SK-N-SH (cell line): Measurements from ENCODE around the gene SCAMP2. TPM values are rescaled to one million over a fixed set of nuclear protein-coding genes. Genes with fewer than 3 reads are reported as not detected.

Source experiments
- CTCF ChIA-PET: fragments of 300-600, 350-600 bp; formaldehyde crosslinking; extraction: SDS; loops from one replicate; lab custom pipeline; 2021; lab: Yijun Ruan, JAX
- POLR2A ChIA-PET: fragments of 350-600 bp; sonication (Branson Sonifier 250); formaldehyde crosslinking; extraction: SDS; loops from one replicate; lab custom pipeline; 2020; ENCODE audit warnings: antibody characterized with exemption, inconsistent platforms; lab: Yijun Ruan, JAX
- DNase-seq: peaks from one replicate; pipeline ENCODE4 v3.0.0; 2012
- H2AFZ ChIP-seq: fragments of 200-600 bp; sonication (generic); 2 replicates; pipeline ENCODE4 v1.8.1; 2016; ENCODE audit warnings: antibody characterized with exemption, mild to moderate bottlenecking, low read depth
- H3F3A ChIP-seq: fragments of 200-600 bp; sonication (generic); replicated peaks from 2 replicates; pipeline ENCODE3; 2016; ENCODE audit warnings: antibody characterized with exemption, mild to moderate bottlenecking; ENCODE audit not compliant: insufficient read depth
- H3K27ac ChIP-seq, 2 experiments: fragments of 200-500 bp in 1 of 2; fragments of 200-600 bp in 1 of 2; sonication (Bioruptor generic) in 1 of 2; sonication (generic), shearing (Covaris generic) in 1 of 2; 2 replicates each; pipeline versions ENCODE4 v1.5.1 to v1.6.1; 2014 to 2016; ENCODE audit warnings: low read depth in 2 of 2, inconsistent platforms in 1 of 2, low read length in 1 of 2, mild to moderate bottlenecking in 1 of 2, mixed read lengths in 1 of 2
- H3K27me3 ChIP-seq: fragments of 200-600 bp; sonication (generic), shearing (Covaris generic); 2 replicates; pipeline ENCODE4 v1.6.1; 2016; ENCODE audit warnings: mixed run types; ENCODE audit not compliant: insufficient read depth
- H3K36me3 ChIP-seq, 2 experiments: fragments of 200-500 bp in 1 of 2; fragments of 200-600 bp in 1 of 2; sonication (Bioruptor generic) in 1 of 2; sonication (generic) in 1 of 2; replicated peaks in 1 of 2; 2 replicates each; pipeline versions ENCODE3 to v1.5.1; 2014 to 2016; ENCODE audit warnings: low read length in 1 of 2, mild to moderate bottlenecking in 1 of 2; ENCODE audit not compliant: insufficient read depth in 2 of 2, control insufficient read depth in 1 of 2
- H3K4me1 ChIP-seq, 2 experiments: fragments of 200-500 bp in 1 of 2; fragments of 200-600 bp in 1 of 2; sonication (Bioruptor generic) in 1 of 2; sonication (generic), shearing (Covaris generic) in 1 of 2; 2 replicates each; pipeline versions ENCODE4 v1.5.1 to v1.6.1; 2014 to 2016; ENCODE audit warnings: low read depth in 1 of 2, low read length in 1 of 2, mixed run types in 1 of 2; ENCODE audit not compliant: insufficient read depth in 2 of 2, control insufficient read depth in 1 of 2
- H3K4me2 ChIP-seq: fragments of 200-600 bp; sonication (generic), shearing (Covaris generic); 2 replicates; pipeline ENCODE4 v1.6.1; 2017; ENCODE audit warnings: mixed run types
- H3K4me3 ChIP-seq, 2 experiments: fragments of 200-500 bp in 1 of 2; fragments of 200-600 bp in 1 of 2; sonication (Bioruptor generic) in 1 of 2; sonication (generic), shearing (Covaris generic) in 1 of 2; 2 replicates each; pipeline versions ENCODE4 v1.5.1 to v1.8.1; 2014 to 2016; ENCODE audit warnings: low read depth in 2 of 2, inconsistent platforms in 1 of 2, low read length in 1 of 2, mild to moderate bottlenecking in 1 of 2, mixed read lengths in 1 of 2, moderate library complexity in 1 of 2
- H3K79me2 ChIP-seq: fragments of 200-600 bp; sonication (generic); 2 replicates; pipeline ENCODE4 v1.8.1; 2017; ENCODE audit warnings: mild to moderate bottlenecking; ENCODE audit not compliant: insufficient read depth
- H3K9ac ChIP-seq: fragments of 200-600 bp; sonication (generic); 2 replicates; pipeline ENCODE4 v1.6.1; 2017; ENCODE audit warnings: mixed run types
- H3K9me2 ChIP-seq: fragments of 200-600 bp; sonication (generic); 2 replicates; pipeline ENCODE4 v1.6.1; 2017; ENCODE audit warnings: mixed run types
- H3K9me3 ChIP-seq: fragments of 200-600 bp; sonication (generic); 2 replicates; pipeline ENCODE4 v1.6.1; 2017; ENCODE audit warnings: mixed run types, mild to moderate bottlenecking, moderate library complexity
- H4K20me1 ChIP-seq: fragments of 200-600 bp; sonication (generic); 2 replicates; pipeline ENCODE4 v1.6.1; 2017; ENCODE audit warnings: mild to moderate bottlenecking, mixed run types; ENCODE audit not compliant: insufficient read depth
- ELF1 ChIP-seq: IDR thresholded peaks from 2 replicates; pipeline ENCODE4 v1.4.0; 2012
- EP300 ChIP-seq, 2 experiments: IDR thresholded peaks; 2 replicates each; pipeline versions ENCODE4 v1.4.0 to v1.6.1; 2012; ENCODE audit warnings: borderline replicate concordance in 1 of 2, low read depth in 1 of 2, low read length in 1 of 2
- FOSL2 ChIP-seq: IDR thresholded peaks from 2 replicates; pipeline ENCODE4 v1.4.0; 2012; ENCODE audit warnings: low read depth, mild to moderate bottlenecking, moderate library complexity, borderline replicate concordance
- FOXJ3 ChIP-seq: sonication (generic); formaldehyde crosslinking; IDR thresholded peaks from 2 replicates; pipeline ENCODE4 v1.5.1; 2020; ENCODE audit warnings: mild to moderate bottlenecking, missing genetic modification reagents
- MEF2A ChIP-seq: IDR thresholded peaks from 2 replicates; pipeline ENCODE4 v1.4.0; 2012; ENCODE audit warnings: low read depth, borderline replicate concordance
- MXI1 ChIP-seq: IDR thresholded peaks from 2 replicates; pipeline ENCODE4 v1.6.1; 2012; ENCODE audit warnings: mild to moderate bottlenecking, low read depth, low read length, improper control_type of control experiment
- NRF1 ChIP-seq: IDR thresholded peaks from 2 replicates; pipeline ENCODE4 v1.6.1; 2012; ENCODE audit warnings: low read depth, mild to moderate bottlenecking, low read length
- RAD21 ChIP-seq: IDR thresholded peaks from 2 replicates; pipeline ENCODE4 v1.6.1; 2012; ENCODE audit warnings: mild to moderate bottlenecking, low read length
- RCOR1 ChIP-seq: fragments of 150-350 bp; IDR thresholded peaks from 2 replicates; pipeline ENCODE4 v1.6.1; 2017; ENCODE audit warnings: antibody characterized with exemption, low read length
- RFX5 ChIP-seq: IDR thresholded peaks from 2 replicates; pipeline ENCODE4 v1.6.1; 2012; ENCODE audit warnings: mild to moderate bottlenecking, improper control_type of control experiment, low read length
- RXRA ChIP-seq: IDR thresholded peaks from 2 replicates; pipeline ENCODE4 v1.4.0; 2012; ENCODE audit warnings: low read depth, mild to moderate bottlenecking, borderline replicate concordance
- SIN3A ChIP-seq: IDR thresholded peaks from 2 replicates; pipeline ENCODE4 v1.6.1; 2012; ENCODE audit warnings: low read depth, mild to moderate bottlenecking, low read length, moderate library complexity, borderline replicate concordance
- TAF1 ChIP-seq: IDR thresholded peaks from 2 replicates; pipeline ENCODE4 v1.6.1; 2012; ENCODE audit warnings: low read depth, mild to moderate bottlenecking, low read length, moderate library complexity, borderline replicate concordance
- WGBS: methylation state at CpG from one replicate; pipeline ENCODE4 v1.1.6; 2017; ENCODE audit warnings: low lambda C conversion rate; 5-methylcytosine and 5-hydroxymethylcytosine counted together
- polyA plus RNA-seq, 3 experiments: library from polyadenylated mRNA; depleted of rRNA; stranded (reverse); fragments of >200 nt; gene quantifications; 2 replicates each; pipeline ENCODE4 v1.2.3, GENCODE V29; 2012
- TF ChIP-seq, protein P1 (sequence below): IDR thresholded peaks from 2 replicates; pipeline ENCODE4 v1.4.0; 2012; ENCODE audit warnings: low read depth
- TF ChIP-seq, protein P2 (sequence below): IDR thresholded peaks from 2 replicates; pipeline ENCODE4; 2012
- TF ChIP-seq, protein P3 (sequence below): fragments of 200-600 bp; sonication (generic); IDR thresholded peaks from 2 replicates; pipeline ENCODE4 v1.6.1; 2017; ENCODE audit warnings: antibody characterized with exemption, mild to moderate bottlenecking, moderate library complexity
- TF ChIP-seq, protein P4 (sequence below): IDR thresholded peaks from 2 replicates; pipeline ENCODE4 v1.4.0; 2012; ENCODE audit warnings: low read depth, borderline replicate concordance
- TF ChIP-seq, protein P5 (sequence below): IDR thresholded peaks from 2 replicates; pipeline ENCODE4 v1.6.1; 2012; ENCODE audit warnings: mild to moderate bottlenecking, low read depth, low read length, moderate library complexity
- TF ChIP-seq, protein P6 (sequence below): fragments of 150-350 bp; IDR thresholded peaks from 2 replicates; pipeline ENCODE4 v1.6.1; 2016; ENCODE audit warnings: mild to moderate bottlenecking, low read depth, low read length

Gene SCAMP2
- polyA plus RNA-seq, 1 of the 3 experiments (the other 2 are of a cell fraction): 88.1 TPM

DNA sequence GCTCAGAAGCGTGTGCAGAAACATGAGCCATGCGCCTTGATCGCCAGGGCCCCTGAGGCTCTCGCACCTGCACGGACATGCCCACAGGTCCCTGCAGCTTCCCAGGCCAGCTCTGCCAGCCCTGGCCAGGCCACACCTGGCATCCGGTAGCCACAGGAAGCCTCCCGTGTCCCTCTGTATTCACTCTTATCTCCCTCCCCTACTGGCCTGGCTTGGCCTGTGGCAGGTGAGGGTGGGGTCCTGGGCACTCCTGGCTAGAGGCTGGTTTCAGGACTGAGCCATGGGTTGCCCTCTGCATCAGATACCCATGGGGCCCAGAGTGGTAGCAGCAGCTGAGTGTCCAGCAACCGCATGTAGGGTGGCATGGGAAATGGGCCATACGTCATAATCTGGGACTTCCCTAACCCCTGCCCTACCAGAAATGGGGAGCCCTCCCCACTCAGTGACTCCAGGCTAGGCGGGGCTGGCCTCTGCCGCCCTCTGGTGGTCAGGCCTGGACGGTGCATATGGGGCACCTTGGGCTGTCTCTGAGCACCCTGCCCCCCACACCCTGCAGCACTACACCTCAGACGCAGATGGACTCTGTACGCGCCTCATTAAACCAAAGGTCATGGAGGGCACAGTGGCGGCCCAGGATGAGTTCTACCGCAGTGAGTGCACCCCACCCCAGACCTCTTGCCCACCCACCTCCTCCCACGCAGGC, 73.2 kb downstream of the SCAMP2 start (continued):
- peak; percentile 74 for TF ChIP-seq RAD21
- TF ChIP-seq TAF1: no peak
- no peak for TF ChIP-seq FOSL2
- no peak for TF ChIP-seq SIN3A
- TF ChIP-seq, protein P1, sequence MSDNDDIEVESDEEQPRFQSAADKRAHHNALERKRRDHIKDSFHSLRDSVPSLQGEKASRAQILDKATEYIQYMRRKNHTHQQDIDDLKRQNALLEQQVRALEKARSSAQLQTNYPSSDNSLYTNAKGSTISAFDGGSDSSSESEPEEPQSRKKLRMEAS: no peak
- no peak for TF ChIP-seq NRF1
- TF ChIP-seq, protein P2, sequence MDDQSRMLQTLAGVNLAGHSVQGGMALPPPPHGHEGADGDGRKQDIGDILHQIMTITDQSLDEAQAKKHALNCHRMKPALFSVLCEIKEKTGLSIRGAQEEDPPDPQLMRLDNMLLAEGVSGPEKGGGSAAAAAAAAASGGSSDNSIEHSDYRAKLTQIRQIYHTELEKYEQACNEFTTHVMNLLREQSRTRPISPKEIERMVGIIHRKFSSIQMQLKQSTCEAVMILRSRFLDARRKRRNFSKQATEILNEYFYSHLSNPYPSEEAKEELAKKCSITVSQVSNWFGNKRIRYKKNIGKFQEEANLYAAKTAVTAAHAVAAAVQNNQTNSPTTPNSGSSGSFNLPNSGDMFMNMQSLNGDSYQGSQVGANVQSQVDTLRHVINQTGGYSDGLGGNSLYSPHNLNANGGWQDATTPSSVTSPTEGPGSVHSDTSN: no peak
- no peak for TF ChIP-seq FOXJ3
- TF ChIP-seq MXI1: no peak
- TF ChIP-seq RXRA: no peak
- TF ChIP-seq, protein P3, sequence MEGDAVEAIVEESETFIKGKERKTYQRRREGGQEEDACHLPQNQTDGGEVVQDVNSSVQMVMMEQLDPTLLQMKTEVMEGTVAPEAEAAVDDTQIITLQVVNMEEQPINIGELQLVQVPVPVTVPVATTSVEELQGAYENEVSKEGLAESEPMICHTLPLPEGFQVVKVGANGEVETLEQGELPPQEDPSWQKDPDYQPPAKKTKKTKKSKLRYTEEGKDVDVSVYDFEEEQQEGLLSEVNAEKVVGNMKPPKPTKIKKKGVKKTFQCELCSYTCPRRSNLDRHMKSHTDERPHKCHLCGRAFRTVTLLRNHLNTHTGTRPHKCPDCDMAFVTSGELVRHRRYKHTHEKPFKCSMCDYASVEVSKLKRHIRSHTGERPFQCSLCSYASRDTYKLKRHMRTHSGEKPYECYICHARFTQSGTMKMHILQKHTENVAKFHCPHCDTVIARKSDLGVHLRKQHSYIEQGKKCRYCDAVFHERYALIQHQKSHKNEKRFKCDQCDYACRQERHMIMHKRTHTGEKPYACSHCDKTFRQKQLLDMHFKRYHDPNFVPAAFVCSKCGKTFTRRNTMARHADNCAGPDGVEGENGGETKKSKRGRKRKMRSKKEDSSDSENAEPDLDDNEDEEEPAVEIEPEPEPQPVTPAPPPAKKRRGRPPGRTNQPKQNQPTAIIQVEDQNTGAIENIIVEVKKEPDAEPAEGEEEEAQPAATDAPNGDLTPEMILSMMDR: peak; percentile 90

DNA sequence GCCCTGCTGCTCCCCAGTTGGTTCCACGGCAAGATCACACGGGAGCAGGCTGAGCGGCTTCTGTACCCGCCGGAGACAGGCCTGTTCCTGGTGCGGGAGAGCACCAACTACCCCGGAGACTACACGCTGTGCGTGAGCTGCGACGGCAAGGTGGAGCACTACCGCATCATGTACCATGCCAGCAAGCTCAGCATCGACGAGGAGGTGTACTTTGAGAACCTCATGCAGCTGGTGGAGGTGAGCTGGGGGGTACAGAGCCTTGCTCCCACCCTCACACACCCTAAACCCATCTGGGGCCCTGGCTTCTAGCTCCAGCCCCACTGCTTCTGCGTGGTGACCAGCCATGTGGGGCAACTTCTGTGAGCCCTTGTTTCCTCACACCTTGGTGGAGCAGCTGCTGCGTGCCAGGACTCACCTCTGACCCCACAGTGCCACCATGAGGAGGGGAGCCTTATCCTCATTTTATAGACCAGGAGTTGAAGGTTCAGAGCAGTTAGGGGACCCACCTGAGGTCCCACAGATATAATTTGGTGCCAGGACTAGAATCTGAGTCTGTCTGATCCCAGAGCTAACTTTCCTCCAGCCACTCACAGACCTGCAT, 73.8 kb downstream of the SCAMP2 start:
- no peak overlapping the region for H3K4me3 ChIP-seq
- H3K27ac ChIP-seq: no peak overlapping the region
- no peaks in the 10 kb centered on the region for H3F3A ChIP-seq
- H3K9me2 ChIP-seq: no peaks in the 10 kb centered on the region
- peaks cover 32% of the 10 kb centered on the region for H3K79me2 ChIP-seq
- DNase-seq: no peak
- H2AFZ ChIP-seq: no peak overlapping the region
- WGBS: 87% methylated on average over 2 of the region's 16 CpGs
- POLR2A ChIA-PET: no interaction called here
- no peak overlapping the region for H3K9ac ChIP-seq
- no peaks in the 10 kb centered on the region for H3K9me3 ChIP-seq
- no peak overlapping the region for H3K4me2 ChIP-seq
- no peaks in the 10 kb centered on the region for H3K27me3 ChIP-seq
- peaks cover 51% of the 10 kb centered on the region for H4K20me1 ChIP-seq
- CTCF ChIA-PET: interaction anchor here (0.7 to 3.0 kb wide), 26 partner anchors 8 to 166 kb away, joined by 3 to 43 read pairs (median 8); partner anchors contain the start of genes CPLX3, CSK and ULK3
- no peaks in the 10 kb centered on the region for H3K4me1 ChIP-seq
- H3K36me3 ChIP-seq: peaks cover 0 to 55% of the 10 kb centered on the region in 2 experiments
- TF ChIP-seq, protein P4, sequence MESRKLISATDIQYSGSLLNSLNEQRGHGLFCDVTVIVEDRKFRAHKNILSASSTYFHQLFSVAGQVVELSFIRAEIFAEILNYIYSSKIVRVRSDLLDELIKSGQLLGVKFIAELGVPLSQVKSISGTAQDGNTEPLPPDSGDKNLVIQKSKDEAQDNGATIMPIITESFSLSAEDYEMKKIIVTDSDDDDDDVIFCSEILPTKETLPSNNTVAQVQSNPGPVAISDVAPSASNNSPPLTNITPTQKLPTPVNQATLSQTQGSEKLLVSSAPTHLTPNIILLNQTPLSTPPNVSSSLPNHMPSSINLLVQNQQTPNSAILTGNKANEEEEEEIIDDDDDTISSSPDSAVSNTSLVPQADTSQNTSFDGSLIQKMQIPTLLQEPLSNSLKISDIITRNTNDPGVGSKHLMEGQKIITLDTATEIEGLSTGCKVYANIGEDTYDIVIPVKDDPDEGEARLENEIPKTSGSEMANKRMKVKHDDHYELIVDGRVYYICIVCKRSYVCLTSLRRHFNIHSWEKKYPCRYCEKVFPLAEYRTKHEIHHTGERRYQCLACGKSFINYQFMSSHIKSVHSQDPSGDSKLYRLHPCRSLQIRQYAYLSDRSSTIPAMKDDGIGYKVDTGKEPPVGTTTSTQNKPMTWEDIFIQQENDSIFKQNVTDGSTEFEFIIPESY: no peak
- TF ChIP-seq MEF2A: no peak
- TF ChIP-seq, protein P5, sequence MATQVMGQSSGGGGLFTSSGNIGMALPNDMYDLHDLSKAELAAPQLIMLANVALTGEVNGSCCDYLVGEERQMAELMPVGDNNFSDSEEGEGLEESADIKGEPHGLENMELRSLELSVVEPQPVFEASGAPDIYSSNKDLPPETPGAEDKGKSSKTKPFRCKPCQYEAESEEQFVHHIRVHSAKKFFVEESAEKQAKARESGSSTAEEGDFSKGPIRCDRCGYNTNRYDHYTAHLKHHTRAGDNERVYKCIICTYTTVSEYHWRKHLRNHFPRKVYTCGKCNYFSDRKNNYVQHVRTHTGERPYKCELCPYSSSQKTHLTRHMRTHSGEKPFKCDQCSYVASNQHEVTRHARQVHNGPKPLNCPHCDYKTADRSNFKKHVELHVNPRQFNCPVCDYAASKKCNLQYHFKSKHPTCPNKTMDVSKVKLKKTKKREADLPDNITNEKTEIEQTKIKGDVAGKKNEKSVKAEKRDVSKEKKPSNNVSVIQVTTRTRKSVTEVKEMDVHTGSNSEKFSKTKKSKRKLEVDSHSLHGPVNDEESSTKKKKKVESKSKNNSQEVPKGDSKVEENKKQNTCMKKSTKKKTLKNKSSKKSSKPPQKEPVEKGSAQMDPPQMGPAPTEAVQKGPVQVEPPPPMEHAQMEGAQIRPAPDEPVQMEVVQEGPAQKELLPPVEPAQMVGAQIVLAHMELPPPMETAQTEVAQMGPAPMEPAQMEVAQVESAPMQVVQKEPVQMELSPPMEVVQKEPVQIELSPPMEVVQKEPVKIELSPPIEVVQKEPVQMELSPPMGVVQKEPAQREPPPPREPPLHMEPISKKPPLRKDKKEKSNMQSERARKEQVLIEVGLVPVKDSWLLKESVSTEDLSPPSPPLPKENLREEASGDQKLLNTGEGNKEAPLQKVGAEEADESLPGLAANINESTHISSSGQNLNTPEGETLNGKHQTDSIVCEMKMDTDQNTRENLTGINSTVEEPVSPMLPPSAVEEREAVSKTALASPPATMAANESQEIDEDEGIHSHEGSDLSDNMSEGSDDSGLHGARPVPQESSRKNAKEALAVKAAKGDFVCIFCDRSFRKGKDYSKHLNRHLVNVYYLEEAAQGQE: no peak
- TF ChIP-seq, protein P2: no peak
- TF ChIP-seq, protein P6, sequence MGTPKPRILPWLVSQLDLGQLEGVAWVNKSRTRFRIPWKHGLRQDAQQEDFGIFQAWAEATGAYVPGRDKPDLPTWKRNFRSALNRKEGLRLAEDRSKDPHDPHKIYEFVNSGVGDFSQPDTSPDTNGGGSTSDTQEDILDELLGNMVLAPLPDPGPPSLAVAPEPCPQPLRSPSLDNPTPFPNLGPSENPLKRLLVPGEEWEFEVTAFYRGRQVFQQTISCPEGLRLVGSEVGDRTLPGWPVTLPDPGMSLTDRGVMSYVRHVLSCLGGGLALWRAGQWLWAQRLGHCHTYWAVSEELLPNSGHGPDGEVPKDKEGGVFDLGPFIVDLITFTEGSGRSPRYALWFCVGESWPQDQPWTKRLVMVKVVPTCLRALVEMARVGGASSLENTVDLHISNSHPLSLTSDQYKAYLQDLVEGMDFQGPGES: no peak
- TF ChIP-seq EP300 (IDR thresholded peaks at IDR 0.05; ENCODE audit: borderline replicate concordance in 1 of 2, low read depth in 1 of 2, low read length in 1 of 2): no peak
- TF ChIP-seq RFX5: no peak
- no peak for TF ChIP-seq ELF1
- no peak for TF ChIP-seq TAF1
- TF ChIP-seq RCOR1: no peak
